Stomach smooth muscle (tissue), 2 donors: ENCODE measurements around the gene C10orf105.

ENCODE experiments used
- H3K27ac ChIP-seq: one replicate; pipeline ENCODE4 v1.7.0; 2013; ENCODE audit warnings: mild to moderate bottlenecking, low read length, inconsistent platforms
- H3K27me3 ChIP-seq, 2 donors: one replicate each; pipeline ENCODE4 v1.7.0; 2013; ENCODE audit warnings: low read length in 2 of 2; ENCODE audit not compliant: insufficient read depth in 2 of 2, control insufficient read depth in 1 of 2
- H3K36me3 ChIP-seq, 2 donors: one replicate each; pipeline ENCODE4 v1.7.0; 2013; ENCODE audit warnings: low read length in 2 of 2; ENCODE audit not compliant: control insufficient read depth in 2 of 2, insufficient read depth in 2 of 2
- H3K4me1 ChIP-seq: one replicate; pipeline ENCODE4 v1.7.0; 2013; ENCODE audit warnings: low read length; ENCODE audit not compliant: control insufficient read depth, insufficient read depth
- H3K4me3 ChIP-seq, 2 donors: one replicate each; pipeline ENCODE4 v1.7.0; 2013; ENCODE audit warnings: low read length in 2 of 2
- H3K9ac ChIP-seq, 2 donors: one replicate each; pipeline ENCODE4 v1.7.0; 2013; ENCODE audit warnings: low read length in 2 of 2, mild to moderate bottlenecking in 1 of 2
- H3K9me3 ChIP-seq, 2 donors: one replicate each; pipeline ENCODE4 v1.7.0; 2013; ENCODE audit warnings: low read length in 2 of 2; ENCODE audit not compliant: control insufficient read depth in 2 of 2
- donor health status: healthy.
- donor health status: Pancreatic carcinoma.

Gene C10orf105

GRCh38 chr10:71757399-71757922 is 37.9 kb upstream of the C10orf105 start:
- no peak overlapping the region for H3K9ac ChIP-seq
- peaks cover 40 to 43% of the 10 kb centered on the region in 2 donors for H3K36me3 ChIP-seq
- no peak overlapping the region for H3K4me3 ChIP-seq
- peaks cover 18% of the 10 kb centered on the region for H3K4me1 ChIP-seq
- no peak overlapping the region for H3K27ac ChIP-seq
- no peaks in the 10 kb centered on the region for H3K27me3 ChIP-seq
- H3K9me3 ChIP-seq = no peaks in the 10 kb centered on the region

DNA sequence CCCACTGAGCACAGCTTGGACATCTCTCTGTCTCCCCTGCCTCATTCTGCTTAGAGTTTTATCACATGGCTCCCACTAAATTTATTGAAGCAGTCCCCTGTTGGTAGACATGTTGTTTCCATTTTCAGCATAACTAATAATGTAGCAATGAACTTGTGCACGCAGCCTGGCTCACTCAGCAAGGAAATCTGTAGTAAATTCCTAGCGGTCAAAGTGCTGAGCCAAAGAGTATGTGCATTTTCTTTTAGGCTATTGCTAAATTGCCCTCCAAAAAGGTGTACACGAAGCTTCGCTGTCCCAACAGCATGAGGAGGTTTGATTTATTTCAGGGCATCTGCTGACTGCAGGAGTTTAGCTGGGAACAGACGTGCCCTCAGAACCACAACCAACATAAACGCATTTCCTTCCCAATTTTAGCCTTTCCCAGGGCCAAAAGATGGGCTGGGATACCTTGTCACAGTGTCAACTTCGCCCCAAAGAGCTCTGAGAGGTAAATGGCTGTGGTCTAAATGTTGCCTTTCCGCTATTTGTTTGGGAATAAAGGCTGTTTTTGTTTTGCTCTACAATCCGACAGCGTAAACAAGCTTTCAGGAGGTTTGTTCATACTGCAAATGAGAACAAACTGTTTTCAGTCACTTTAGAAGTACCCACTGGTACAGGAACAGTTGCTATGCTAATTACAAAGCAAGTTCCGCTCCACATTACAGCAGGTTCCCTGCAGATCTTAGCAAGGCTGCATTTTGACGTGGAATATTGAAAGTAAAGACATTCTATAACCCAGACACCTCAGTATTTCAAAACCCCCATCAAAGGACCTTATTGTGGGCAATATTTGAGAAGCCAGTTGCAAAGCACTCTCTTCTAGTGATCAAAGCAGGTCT is 37.0 kb upstream of the C10orf105 start:
- H3K9ac ChIP-seq = no peak overlapping the region
- H3K27ac ChIP-seq = no peak overlapping the region

DNA sequence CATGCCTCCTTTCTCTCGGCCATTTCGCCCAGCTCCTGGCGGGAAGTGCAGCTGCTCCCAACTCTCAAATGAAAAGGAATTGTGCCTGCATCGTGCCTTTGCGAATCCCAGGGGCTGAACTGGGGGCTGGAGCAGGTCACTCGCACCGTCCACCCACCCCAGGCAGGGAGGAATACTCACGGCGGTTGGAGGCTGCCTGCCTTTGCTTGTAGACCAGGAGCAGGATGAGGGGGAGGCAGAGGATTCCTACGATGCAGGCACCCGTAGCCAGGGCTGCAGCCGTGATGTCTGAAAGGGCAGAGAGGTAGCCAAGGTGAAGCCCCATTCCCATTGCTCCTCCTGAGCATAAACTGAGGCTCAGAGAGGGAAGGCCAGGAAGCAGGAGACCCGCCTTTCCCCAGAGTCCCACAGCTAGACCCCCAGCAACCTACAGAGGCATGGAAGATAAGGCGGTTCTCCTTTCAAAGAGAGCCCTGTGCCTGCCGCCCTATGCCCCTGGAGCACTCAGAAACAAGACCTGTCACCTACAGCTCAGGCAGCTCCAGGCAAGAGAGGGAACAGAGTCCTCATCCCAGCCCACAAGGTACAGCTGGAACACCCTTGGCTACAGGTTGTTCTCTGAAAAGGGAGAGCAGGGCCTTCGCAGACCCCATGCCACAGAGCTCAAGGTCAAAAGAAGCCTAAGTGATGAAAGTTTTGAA is 35.8 kb upstream of the C10orf105 start:
- no peak overlapping the region for H3K4me3 ChIP-seq
- peaks cover 37 to 43% of the 10 kb centered on the region in 2 donors for H3K36me3 ChIP-seq
- no peak overlapping the region for H3K9ac ChIP-seq

More for the DNA sequence above, 37.0 kb upstream of the C10orf105 start:
- Histone ChIP-seq H3K4me1 (peaks cover 9% of the 10 kb centered on the region), H3K27me3 (no peaks in the 10 kb centered on the region), H3K36me3 (peaks cover 46 to 48% of the 10 kb centered on the region in 2 donors), H3K9me3 (no peaks in the 10 kb centered on the region), H3K4me3 (no peak overlapping the region)

DNA sequence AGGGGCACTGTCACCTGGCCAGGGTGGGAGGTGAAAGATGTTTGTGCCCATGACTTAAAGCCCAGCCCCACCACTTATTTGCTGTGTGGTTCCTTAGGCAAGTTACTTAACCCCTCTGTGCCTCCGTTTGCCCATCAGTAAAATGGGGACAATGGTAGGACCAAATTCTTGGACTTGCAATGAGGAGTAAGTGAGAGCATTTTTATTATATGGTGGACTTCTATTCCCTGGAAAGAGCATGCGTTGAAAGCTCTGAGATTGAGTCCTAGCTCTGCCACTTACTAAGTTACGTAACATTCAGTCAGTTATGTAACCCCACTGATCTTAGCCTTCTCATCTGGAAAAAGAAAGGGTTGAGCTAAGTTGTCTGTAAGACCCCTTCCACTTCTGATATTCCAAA is 35.0 kb upstream of the C10orf105 start:
- Histone ChIP-seq H3K4me3 (no peak overlapping the region), H3K36me3 (peaks cover 36 to 42% of the 10 kb centered on the region in 2 donors), H3K9ac (no peak overlapping the region), H3K9me3 (no peaks in the 10 kb centered on the region), H3K4me1 (peaks cover 11% of the 10 kb centered on the region), H3K27ac (no peak overlapping the region), H3K27me3 (no peaks in the 10 kb centered on the region)

More for the DNA sequence above, 35.8 kb upstream of the C10orf105 start:
- Histone ChIP-seq H3K27me3 (no peaks in the 10 kb centered on the region), H3K4me1 (peaks cover 7% of the 10 kb centered on the region), H3K9me3 (no peaks in the 10 kb centered on the region), H3K27ac (no peak overlapping the region)

GRCh38 chr10:71753960-71754505 is 34.5 kb upstream of the C10orf105 start:
- Histone ChIP-seq H3K9ac (no peak overlapping the region), H3K4me3 (no peak overlapping the region), H3K27ac (no peak overlapping the region), H3K27me3 (no peaks in the 10 kb centered on the region), H3K4me1 (peaks cover 16% of the 10 kb centered on the region), H3K36me3 (peaks cover 36 to 42% of the 10 kb centered on the region in 2 donors), H3K9me3 (no peaks in the 10 kb centered on the region)

- Histone ChIP-seq H3K4me1 (peaks cover 21% of the 10 kb centered on the region), H3K36me3 (peaks cover 32 to 37% of the 10 kb centered on the region in 2 donors), H3K4me3 (no peak overlapping the region), H3K27me3 (no peaks in the 10 kb centered on the region), H3K27ac (no peak overlapping the region), H3K9ac (no peak overlapping the region), H3K9me3 (no peaks in the 10 kb centered on the region)
Observed at GRCh38 chr10:71753091-71753959, 33.7 kb upstream of the C10orf105 start.

- Histone ChIP-seq H3K36me3 (peaks cover 25 to 31% of the 10 kb centered on the region in 2 donors), H3K9me3 (no peaks in the 10 kb centered on the region), H3K9ac (no peak overlapping the region), H3K4me3 (no peak overlapping the region), H3K27ac (no peak overlapping the region), H3K27me3 (no peaks in the 10 kb centered on the region), H3K4me1 (peaks cover 28% of the 10 kb centered on the region)
Observed at GRCh38 chr10:71752391-71753090, 33.0 kb upstream of the C10orf105 start.

- Histone ChIP-seq H3K4me3 (no peak overlapping the region), H3K4me1 (peaks cover 35% of the 10 kb centered on the region), H3K9ac (no peak overlapping the region), H3K36me3 (peaks cover 25 to 31% of the 10 kb centered on the region in 2 donors), H3K9me3 (no peaks in the 10 kb centered on the region), H3K27ac (no peak overlapping the region), H3K27me3 (no peaks in the 10 kb centered on the region)
Observed at GRCh38 chr10:71751515-71752224, 32.1 kb upstream of the C10orf105 start.

DNA sequence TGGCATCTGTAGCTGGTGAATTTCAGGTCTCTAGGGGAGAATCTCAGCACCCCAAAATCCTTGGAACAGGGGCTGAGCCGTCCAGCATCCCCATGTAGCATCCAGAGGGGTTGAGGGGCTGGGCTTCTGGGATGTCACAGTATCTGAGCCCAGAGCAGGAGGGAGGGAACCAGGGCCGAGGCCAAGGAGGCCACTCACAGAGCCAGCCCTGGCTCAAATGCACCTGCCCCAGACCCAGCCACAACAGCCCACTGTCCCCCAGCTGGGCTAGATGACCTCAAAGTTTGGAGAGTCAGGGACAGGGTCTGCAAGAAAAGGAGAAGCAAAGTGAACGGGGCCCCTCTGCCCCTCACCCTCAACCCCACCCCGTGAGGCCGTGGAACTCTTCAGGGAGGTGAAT is 31.4 kb upstream of the C10orf105 start:
- H3K9ac ChIP-seq = no peak overlapping the region
- H3K4me3 ChIP-seq = no peak overlapping the region
- H3K36me3 ChIP-seq = peaks cover 25 to 30% of the 10 kb centered on the region in 2 donors
- H3K27ac ChIP-seq = no peak overlapping the region
- peaks cover 39% of the 10 kb centered on the region for H3K4me1 ChIP-seq
- no peaks in the 10 kb centered on the region for H3K9me3 ChIP-seq
- no peaks in the 10 kb centered on the region for H3K27me3 ChIP-seq
